GM10266 (cell line): ENCODE data around the gene PMIS2.

Source experiments
- DNase-seq: peaks from one replicate; pipeline ENCODE4 v3.0.0; 2012; ENCODE audit errors: extremely low spot score
- TF ChIP-seq, protein P1 (sequence below): IDR thresholded peaks from 2 replicates; pipeline ENCODE4 v1.5.1; 2012; ENCODE audit warnings: mild to moderate bottlenecking, low read depth; ENCODE audit not compliant: control insufficient read depth, insufficient read depth; ENCODE audit errors: missing control alignments

PMIS2 gene

DNA sequence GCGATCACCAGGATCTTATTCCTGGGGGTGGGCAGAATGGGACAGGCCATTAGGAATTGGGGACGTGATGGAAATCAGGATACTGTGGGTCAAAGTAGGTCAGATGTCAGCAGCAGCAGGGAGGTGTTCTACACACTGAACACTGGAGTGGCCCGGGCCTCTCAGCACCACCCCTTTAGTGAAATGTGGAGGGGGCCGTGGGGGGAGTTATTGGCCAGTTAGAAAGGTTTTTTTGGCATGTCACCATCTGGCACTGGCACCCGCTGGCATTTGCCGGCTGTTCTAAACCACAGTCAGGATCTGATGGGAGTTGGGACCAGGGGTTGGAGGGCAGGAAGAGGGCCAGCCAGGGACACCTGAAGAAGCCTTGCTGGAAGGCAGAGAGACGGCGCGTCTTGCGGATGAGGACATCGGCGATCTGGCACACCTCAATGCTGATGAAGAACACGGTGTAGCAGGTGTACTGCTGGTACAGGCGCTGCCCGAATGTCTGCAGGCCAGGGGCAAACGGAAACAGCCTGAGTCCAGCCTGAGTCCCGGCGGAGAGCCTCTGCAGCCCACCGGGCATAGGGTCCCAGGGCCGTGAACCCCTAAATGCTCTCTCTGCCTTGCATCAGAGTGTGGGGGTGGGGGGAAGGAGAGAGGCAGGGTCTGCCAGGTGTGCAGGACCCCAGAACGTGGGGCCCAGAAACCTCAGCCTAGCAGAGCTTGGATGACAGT is 34.7 kb upstream of the PMIS2 start:
- no peak for DNase-seq
- TF ChIP-seq, protein P1, sequence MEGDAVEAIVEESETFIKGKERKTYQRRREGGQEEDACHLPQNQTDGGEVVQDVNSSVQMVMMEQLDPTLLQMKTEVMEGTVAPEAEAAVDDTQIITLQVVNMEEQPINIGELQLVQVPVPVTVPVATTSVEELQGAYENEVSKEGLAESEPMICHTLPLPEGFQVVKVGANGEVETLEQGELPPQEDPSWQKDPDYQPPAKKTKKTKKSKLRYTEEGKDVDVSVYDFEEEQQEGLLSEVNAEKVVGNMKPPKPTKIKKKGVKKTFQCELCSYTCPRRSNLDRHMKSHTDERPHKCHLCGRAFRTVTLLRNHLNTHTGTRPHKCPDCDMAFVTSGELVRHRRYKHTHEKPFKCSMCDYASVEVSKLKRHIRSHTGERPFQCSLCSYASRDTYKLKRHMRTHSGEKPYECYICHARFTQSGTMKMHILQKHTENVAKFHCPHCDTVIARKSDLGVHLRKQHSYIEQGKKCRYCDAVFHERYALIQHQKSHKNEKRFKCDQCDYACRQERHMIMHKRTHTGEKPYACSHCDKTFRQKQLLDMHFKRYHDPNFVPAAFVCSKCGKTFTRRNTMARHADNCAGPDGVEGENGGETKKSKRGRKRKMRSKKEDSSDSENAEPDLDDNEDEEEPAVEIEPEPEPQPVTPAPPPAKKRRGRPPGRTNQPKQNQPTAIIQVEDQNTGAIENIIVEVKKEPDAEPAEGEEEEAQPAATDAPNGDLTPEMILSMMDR: no peak

DNA sequence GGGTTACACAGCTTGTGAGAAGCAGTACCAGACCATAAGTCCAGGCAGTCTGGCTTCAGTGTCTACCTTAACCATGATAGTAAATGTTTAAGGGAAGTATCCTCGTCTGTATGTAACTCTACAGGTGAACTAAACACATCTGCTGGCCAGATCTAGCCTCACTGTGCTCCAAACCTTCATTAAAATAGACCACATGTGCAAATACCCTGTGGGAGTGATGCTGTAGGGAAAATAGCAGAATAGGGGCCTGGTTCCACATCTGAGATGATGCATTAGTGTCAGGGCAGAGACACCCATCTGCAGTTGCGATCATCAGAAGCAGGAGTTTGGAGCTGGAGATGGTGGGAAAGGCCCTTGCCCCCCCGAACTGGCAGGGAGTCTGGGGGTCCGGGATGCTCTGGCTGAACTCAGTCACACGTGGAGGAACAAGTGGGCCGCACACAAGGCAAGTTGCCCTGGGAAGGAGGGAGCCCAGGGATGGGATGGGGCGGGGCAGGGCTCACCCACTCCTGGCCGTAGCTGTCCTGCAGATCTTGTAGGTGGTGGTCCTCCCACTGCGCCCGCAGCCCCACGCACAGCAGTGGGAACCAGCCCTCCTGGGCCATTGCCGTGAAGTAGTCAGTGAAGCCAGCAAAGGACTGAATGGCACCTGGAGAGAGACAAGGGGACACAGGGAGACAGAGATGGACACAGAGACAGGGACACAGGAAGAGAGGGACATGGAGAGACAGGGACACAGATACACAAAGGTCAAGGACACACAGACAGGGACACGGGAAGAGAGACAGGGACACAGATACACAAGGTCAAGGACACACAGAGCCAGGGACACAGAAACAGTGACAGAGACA is 33.2 kb upstream of the PMIS2 start:
- DNase-seq: no peak
- TF ChIP-seq, protein P1: no peak

DNA sequence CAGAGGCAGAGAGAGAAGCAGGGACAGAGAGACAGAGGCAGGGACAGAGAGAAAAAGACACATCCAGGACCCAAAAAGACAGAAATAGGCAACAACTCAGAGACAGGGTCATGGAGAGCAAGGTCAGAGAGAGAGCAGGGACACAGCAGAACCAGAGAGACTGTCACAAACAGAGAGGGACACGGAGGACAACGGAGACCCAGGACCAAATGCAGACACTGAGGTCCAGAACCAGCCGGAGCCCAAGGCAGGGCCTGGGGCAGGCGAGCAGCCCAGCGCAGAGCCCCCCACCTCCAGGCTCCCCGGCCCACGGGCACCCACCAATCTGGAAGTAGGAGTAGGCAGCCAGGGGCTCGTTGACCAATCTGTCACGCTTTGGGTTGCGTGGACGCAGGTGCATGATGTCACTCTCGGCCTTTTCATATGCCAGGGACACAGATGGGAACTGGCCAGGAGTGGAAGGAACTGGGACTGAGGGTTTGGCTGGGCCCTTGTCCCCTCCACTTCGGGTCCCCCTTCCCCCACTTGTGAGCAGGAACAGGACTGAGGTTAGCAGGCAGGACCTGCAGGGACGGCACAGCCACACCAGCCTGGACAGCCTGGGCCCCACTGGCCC is 32.5 kb upstream of the PMIS2 start:
- TF ChIP-seq, protein P1: no peak
- DNase-seq: no peak

DNA sequence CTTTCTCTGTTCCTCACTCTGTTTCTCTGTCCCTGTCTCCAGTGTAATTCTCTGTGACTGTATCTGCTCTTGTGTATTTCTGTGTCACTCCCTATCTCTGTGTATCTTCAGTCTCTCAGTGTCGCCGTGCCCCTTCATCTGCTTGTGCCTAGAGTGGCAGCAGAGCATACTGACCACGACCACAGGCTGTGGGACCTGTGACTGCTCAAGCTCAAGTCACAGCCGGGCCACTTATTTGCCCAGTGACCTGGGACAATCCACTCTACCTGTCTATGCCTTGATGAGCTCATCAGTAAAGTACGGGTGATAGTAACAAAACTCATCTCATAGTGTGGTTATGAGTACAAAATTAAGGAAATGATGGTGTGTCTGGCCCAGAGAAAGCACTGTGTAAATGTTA is 31.9 kb upstream of the PMIS2 start:
- DNase-seq: no peak
- TF ChIP-seq, protein P1: no peak

DNA sequence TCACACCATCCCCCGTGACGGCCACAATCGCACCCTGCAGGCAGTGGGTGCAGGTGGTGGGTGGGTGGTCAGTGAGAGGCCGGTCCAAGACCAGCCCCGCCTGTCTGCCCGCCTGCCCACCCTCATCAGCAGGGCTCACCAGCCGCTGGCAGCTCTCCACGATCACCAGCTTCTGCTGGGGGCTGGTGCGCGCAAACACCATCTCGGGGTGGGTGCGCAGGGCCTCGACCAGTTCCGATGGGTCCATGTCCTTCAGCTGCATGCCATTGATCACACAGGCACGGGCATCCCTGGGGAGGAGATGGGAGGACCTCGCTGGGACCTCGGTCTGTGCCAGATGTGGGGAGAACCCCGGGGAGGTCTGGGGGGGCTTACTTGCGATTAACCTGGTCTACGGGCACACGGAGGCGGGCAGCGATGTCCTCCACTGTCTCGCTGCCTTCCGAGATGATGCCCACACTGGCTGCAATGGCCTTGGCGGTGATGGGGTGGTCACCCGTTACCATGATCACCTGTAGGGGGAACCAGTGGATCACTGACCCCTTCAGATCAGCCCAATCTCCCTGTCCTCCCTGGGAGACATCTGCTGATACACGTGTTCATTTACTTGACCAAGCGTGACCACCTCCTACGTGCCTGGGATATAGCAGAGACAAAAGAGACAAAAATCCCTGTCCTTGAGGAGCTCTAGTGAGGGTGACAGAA is 30.5 kb upstream of the PMIS2 start:
- DNase-seq: no peak
- TF ChIP-seq, protein P1: peak; percentile 34

DNA sequence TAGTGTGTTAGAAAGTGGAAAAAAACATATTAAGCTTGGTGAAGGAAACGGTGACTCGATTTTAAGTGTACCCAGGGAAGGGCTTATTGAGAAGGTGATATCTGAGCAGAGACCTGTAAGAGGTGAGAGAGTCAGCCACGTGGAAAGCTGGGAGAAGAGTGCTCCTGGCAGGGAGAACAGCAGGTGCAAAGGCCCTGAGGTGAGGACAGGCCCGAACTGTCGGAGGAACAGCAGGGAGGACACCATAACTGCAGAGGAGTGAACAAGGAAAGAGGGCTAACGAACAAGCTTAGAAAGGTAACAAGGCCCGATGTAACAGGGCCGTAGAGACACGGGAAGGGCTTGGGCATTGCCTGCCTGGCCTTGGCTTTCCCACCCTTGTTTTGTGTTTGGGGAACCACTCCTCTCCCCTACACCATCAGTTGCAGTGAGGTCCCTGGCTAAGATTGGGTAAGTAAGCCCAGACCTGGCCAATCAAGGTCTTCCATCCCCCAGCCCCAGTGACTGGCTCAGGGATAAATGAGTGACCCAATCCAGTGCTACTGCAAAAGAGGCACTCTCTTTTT is 29.9 kb upstream of the PMIS2 start:
- TF ChIP-seq, protein P1: no peak
- DNase-seq: no peak
